Transverse colon (tissue), 4 donors: ENCODE results near the gene MMP2.

Experiments
- POLR2A ChIP-seq: fragments of 450-650 bp; IDR thresholded peaks from one replicate; pipeline ENCODE4 v1.6.1; 2016; ENCODE audit warnings: antibody characterized with exemption, mild to moderate bottlenecking, moderate library complexity
- POLR2AphosphoS5 ChIP-seq, 3 donors: sonication (generic); formaldehyde crosslinking; IDR thresholded peaks; one replicate each; pipeline ENCODE4 v1.6.1; 2016; ENCODE audit warnings: antibody characterized with exemption in 3 of 3
- TF ChIP-seq, protein P1 (sequence below), 5 experiments: fragments of 200-600 bp in 3 of 5; fragments of 450-650 bp in 2 of 5; sonication (generic) in 3 of 5; IDR thresholded peaks; 1 replicate in 2 of 5; 2 replicates in 3 of 5; pipeline ENCODE4 v1.5.1; 2016 to 2017; ENCODE audit warnings: antibody characterized with exemption in 5 of 5, inconsistent platforms in 3 of 5, mild to moderate bottlenecking in 2 of 5, moderate library complexity in 1 of 5

DNA sequence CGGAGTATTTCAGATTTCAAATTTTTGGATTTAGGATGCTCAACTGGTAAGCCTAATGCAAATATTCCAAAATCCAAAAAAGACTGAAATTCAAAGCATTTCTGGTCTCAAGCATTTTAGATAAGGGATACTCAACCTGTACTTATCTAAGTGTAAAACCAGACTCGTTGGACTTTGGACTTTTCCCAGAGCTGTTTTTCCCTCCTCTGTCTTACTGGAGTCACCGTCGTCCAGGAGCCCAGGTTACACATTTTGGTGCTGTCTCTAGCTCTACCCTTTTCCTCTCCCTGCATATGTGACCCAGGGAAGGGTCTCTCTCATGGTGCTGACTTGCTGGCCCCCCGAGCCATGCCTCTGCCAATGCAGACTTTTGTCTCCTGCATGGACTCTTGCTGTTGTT lies 46.0 kb upstream of the MMP2 start:
- TF ChIP-seq, protein P1, sequence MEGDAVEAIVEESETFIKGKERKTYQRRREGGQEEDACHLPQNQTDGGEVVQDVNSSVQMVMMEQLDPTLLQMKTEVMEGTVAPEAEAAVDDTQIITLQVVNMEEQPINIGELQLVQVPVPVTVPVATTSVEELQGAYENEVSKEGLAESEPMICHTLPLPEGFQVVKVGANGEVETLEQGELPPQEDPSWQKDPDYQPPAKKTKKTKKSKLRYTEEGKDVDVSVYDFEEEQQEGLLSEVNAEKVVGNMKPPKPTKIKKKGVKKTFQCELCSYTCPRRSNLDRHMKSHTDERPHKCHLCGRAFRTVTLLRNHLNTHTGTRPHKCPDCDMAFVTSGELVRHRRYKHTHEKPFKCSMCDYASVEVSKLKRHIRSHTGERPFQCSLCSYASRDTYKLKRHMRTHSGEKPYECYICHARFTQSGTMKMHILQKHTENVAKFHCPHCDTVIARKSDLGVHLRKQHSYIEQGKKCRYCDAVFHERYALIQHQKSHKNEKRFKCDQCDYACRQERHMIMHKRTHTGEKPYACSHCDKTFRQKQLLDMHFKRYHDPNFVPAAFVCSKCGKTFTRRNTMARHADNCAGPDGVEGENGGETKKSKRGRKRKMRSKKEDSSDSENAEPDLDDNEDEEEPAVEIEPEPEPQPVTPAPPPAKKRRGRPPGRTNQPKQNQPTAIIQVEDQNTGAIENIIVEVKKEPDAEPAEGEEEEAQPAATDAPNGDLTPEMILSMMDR (IDR thresholded peaks at IDR 0.05) = no peak
- TF ChIP-seq POLR2AphosphoS5 (IDR thresholded peaks at IDR 0.05) (no peak), POLR2A (no peak)
